Osteoblast (primary cell): ENCODE results near the gene RIN3. TPM values are rescaled to one million over a fixed set of nuclear protein-coding genes. Genes with fewer than 3 reads are reported as not detected.
A peak's percentile ranks its signal among the peaks of the same experiment; 100 is the strongest.

ENCODE experiments used
- DNase-seq: peaks from one replicate; pipeline ENCODE4 v3.0.0; 2011; ENCODE audit warnings: low spot score, mixed read lengths; ENCODE audit not compliant: insufficient read length; ENCODE audit errors: missing footprints
- H2AFZ ChIP-seq: 2 replicates; pipeline ENCODE4 v1.6.0; 2011; ENCODE audit warnings: mild to moderate bottlenecking, low read length
- H3K27ac ChIP-seq: 2 replicates; pipeline ENCODE4 v1.5.1; 2011; ENCODE audit warnings: mild to moderate bottlenecking, low read depth, low read length, moderate library complexity
- H3K27me3 ChIP-seq: 2 replicates; pipeline ENCODE4 v1.6.0; 2012; ENCODE audit warnings: mild to moderate bottlenecking, control low read depth, inconsistent platforms, low read length, moderate library complexity; ENCODE audit not compliant: insufficient read depth
- H3K36me3 ChIP-seq: 2 replicates; pipeline ENCODE4 v1.5.1; 2011; ENCODE audit warnings: mild to moderate bottlenecking, low read length, control low read depth, moderate library complexity; ENCODE audit not compliant: insufficient read depth
- H3K4me1 ChIP-seq: 2 replicates; pipeline ENCODE4 v1.5.1; 2011; ENCODE audit warnings: mild to moderate bottlenecking, low read length, control low read depth, moderate library complexity; ENCODE audit not compliant: insufficient read depth
- H3K4me2 ChIP-seq: 2 replicates; pipeline ENCODE4 v1.6.0; 2011; ENCODE audit warnings: mild to moderate bottlenecking, low read length; ENCODE audit not compliant: insufficient read depth
- H3K4me3 ChIP-seq: fragments of 200-600 bp; sonication (generic); 3 replicates; pipeline ENCODE4 v1.5.1; 2012; ENCODE audit warnings: mild to moderate bottlenecking, low read length, inconsistent platforms; ENCODE audit not compliant: insufficient read depth
- H3K79me2 ChIP-seq: 2 replicates; pipeline ENCODE4 v1.6.0; 2012; ENCODE audit warnings: mild to moderate bottlenecking, low read length, control low read depth, inconsistent platforms; ENCODE audit not compliant: insufficient read depth
- H3K9me3 ChIP-seq: 2 replicates; pipeline ENCODE4 v1.5.1; 2011; ENCODE audit warnings: low read depth, low read length, control low read depth
- H4K20me1 ChIP-seq: 2 replicates; pipeline ENCODE4 v1.6.0; 2012; ENCODE audit warnings: mild to moderate bottlenecking, low read length, control low read depth; ENCODE audit not compliant: insufficient read depth
- CTCF ChIP-seq: IDR thresholded peaks from 2 replicates; pipeline ENCODE4 v1.5.1; 2011; ENCODE audit warnings: mild to moderate bottlenecking, low read depth, low read length, moderate library complexity; ENCODE audit errors: extremely low read depth
- total RNA-seq: library from RNA; depleted of rRNA; stranded (reverse); fragments of >200 nt; gene quantifications from 2 replicates; pipeline ENCODE4 v1.2.3, GENCODE V29; 2012

The RIN3 gene
- total RNA-seq, 1 donor: 7.6 TPM

- H3K27ac ChIP-seq: peak overlapping the region; percentile 99
- H3K4me1 ChIP-seq: peaks cover 63% of the 10 kb centered on the region
- peak overlapping the region; percentile 58 for H3K4me2 ChIP-seq
- H3K79me2 ChIP-seq: no peaks in the 10 kb centered on the region
- H3K36me3 ChIP-seq: peaks cover 9% of the 10 kb centered on the region
- H4K20me1 ChIP-seq: no peaks in the 10 kb centered on the region
- H3K4me3 ChIP-seq: no peak overlapping the region
- H3K9me3 ChIP-seq: peaks cover 6% of the 10 kb centered on the region
- H3K27me3 ChIP-seq: no peaks in the 10 kb centered on the region
- H2AFZ ChIP-seq: no peak overlapping the region
- TF ChIP-seq CTCF: no peak
- DNase-seq: peak; percentile 94
Observed at GRCh38 chr14:92646952-92647796, 133.6 kb downstream of the RIN3 start.

- DNase-seq: peak; percentile 84
- H3K4me2 ChIP-seq: peak overlapping the region; percentile 58
- peaks cover 6% of the 10 kb centered on the region for H3K9me3 ChIP-seq
- peak overlapping the region; percentile 99 for H3K27ac ChIP-seq
- TF ChIP-seq CTCF: no peak
- peaks cover 9% of the 10 kb centered on the region for H3K36me3 ChIP-seq
- no peak overlapping the region for H2AFZ ChIP-seq
- no peaks in the 10 kb centered on the region for H3K27me3 ChIP-seq
- H4K20me1 ChIP-seq: no peaks in the 10 kb centered on the region
- H3K79me2 ChIP-seq: no peaks in the 10 kb centered on the region
- H3K4me3 ChIP-seq: no peak overlapping the region
- H3K4me1 ChIP-seq: peaks cover 63% of the 10 kb centered on the region
Observed at GRCh38 chr14:92647797-92648279, 134.3 kb downstream of the RIN3 start.

GRCh38 chr14:92649066-92649465 lies 135.5 kb downstream of the RIN3 start:
- Histone ChIP-seq H3K36me3 (peaks cover 9% of the 10 kb centered on the region), H3K4me2 (no peak overlapping the region), H3K27ac (peak overlapping the region; percentile 99), H2AFZ (no peak overlapping the region), H3K4me3 (no peak overlapping the region), H3K79me2 (no peaks in the 10 kb centered on the region), H3K4me1 (peaks cover 60% of the 10 kb centered on the region), H3K9me3 (peaks cover 6% of the 10 kb centered on the region), H4K20me1 (no peaks in the 10 kb centered on the region), H3K27me3 (no peaks in the 10 kb centered on the region)
- TF ChIP-seq CTCF: no peak
- no peak for DNase-seq

- peak; percentile 94 for DNase-seq
- H3K4me3 ChIP-seq: no peak overlapping the region
- peaks cover 51% of the 10 kb centered on the region for H3K4me1 ChIP-seq
- H3K27ac ChIP-seq: peak overlapping the region; percentile 99
- peaks cover 4% of the 10 kb centered on the region for H3K9me3 ChIP-seq
- H2AFZ ChIP-seq: no peak overlapping the region
- no peaks in the 10 kb centered on the region for H3K27me3 ChIP-seq
- peaks cover 5% of the 10 kb centered on the region for H3K36me3 ChIP-seq
- no peak overlapping the region for H3K4me2 ChIP-seq
- H3K79me2 ChIP-seq: no peaks in the 10 kb centered on the region
- H4K20me1 ChIP-seq: no peaks in the 10 kb centered on the region
- no peak for TF ChIP-seq CTCF
Observed at GRCh38 chr14:92649934-92650545, 136.5 kb downstream of the RIN3 start.
